ENCODE data around the gene SPOCK2.

The SPOCK2 gene

DNA sequence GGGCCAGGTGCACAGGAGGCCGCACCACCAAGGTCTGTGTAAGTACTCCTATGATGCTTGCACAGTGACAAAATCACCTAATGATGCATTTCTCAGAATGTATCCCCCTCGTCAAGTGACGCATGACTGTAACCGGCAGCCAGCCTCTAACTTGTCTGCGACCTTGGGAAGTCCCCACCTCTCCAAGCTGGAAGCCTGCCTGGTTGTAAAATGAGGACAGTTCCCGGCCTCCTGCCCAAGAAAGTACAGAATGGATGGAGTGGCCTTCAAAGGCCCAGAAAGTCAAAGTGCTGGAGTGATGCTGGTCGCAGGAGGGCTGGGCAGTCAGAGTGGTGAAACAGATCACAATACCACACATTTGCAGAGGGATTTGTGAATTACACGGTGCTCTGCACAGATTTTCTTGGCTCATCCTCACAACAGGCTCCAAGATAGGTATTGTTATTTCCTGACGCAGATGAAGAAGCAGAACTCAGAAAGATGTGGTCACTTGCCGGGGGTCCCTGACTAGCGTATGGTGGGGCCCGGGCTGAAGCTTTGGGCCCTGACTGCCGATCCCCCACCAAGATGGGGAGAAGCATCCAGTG is 22.8 kb downstream of the SPOCK2 start:
- TF ChIP-seq, protein P1, sequence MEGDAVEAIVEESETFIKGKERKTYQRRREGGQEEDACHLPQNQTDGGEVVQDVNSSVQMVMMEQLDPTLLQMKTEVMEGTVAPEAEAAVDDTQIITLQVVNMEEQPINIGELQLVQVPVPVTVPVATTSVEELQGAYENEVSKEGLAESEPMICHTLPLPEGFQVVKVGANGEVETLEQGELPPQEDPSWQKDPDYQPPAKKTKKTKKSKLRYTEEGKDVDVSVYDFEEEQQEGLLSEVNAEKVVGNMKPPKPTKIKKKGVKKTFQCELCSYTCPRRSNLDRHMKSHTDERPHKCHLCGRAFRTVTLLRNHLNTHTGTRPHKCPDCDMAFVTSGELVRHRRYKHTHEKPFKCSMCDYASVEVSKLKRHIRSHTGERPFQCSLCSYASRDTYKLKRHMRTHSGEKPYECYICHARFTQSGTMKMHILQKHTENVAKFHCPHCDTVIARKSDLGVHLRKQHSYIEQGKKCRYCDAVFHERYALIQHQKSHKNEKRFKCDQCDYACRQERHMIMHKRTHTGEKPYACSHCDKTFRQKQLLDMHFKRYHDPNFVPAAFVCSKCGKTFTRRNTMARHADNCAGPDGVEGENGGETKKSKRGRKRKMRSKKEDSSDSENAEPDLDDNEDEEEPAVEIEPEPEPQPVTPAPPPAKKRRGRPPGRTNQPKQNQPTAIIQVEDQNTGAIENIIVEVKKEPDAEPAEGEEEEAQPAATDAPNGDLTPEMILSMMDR (conservative IDR thresholded peaks at IDR 0.05; ENCODE audit: control insufficient read depth, insufficient read depth, low read depth, low read length) = no peak
- no peak overlapping the region for H3K4me3 ChIP-seq (ENCODE audit: control insufficient read depth, low read depth, low read length)
- peak; percentile 6 for DNase-seq (ENCODE audit: low read depth)

DNA sequence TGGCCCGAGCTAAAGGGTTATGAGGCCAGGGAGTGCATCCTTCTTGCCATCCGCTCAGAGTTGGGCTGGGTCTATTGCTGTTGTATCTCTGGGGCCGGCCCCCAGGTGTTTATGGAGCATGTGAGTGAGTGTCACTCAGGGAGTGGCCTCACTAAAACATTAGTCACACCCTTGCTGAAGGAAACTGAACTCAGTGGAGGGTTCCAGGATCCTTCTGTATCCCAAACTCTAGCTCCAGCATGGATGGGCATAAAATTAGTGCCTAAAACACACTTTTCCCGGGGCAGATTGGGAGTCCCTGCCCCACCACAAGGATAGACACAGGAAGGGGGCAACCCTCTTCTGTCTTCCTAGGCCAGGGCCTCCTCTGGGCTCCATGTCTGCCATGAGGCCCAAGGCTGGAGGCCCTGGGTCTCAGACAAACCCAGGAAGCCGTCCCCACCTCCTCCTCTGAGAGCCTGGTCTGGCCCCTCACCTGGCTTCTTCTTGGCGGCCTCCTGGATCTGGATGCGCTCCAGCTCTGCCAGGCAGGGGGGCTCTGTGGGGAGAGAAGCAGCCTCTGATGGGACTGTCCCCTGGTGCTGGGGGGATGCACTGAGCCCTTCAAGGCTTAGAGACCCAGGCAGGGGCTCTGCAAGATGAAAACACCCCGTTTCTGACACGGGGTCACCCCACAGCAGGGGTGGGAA is 24.5 kb downstream of the SPOCK2 start:
- TF ChIP-seq, protein P1 (conservative IDR thresholded peaks at IDR 0.05; ENCODE audit: control insufficient read depth, insufficient read depth, low read depth, low read length) = no peak
- no peak overlapping the region for H3K4me3 ChIP-seq (ENCODE audit: control insufficient read depth, low read depth, low read length)
- DNase-seq (ENCODE audit: low read depth) = peak; percentile 11

DNA sequence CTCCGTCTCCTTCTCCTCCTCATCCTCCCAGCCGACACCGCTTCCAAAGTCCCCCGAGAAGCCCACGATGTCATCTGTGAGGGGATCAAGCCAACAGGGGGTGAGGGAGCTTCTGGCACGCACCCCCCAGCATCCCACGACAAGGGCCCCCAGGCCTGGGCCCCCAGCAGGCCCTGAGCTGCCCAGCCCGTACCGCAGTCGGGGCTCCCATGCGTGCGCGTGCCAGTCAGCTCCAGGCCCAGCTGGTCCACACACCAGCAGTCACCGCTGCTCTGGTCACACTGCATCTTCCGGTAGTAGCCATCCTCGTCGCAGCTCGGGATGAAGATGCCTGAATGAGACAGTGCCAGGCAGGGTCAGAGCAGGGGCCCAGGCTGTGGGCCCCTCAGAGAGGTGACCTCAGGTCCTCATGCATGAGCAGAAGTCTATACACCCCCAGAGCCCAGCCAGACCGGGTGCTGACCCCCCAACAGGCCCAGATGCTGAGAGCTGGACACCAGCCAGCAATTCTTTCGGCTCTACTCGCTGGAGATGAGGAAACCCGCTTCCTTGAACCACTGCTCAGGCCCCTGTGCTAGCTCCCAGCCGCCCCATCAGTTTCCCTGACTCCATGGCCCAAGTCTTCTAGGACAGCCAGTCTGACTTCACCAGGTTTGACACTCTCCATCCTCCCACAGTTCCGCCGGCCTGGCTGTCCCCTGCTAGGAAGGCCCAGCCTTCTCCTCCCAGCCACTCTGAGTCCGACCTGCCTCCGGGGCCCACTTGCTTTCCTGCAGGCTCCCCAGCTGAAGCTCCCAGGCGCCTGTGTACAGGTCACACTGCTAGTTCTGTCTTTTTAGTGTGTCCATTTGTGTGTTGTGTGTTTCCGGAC is 25.3 kb downstream of the SPOCK2 start:
- TF ChIP-seq, protein P1 (conservative IDR thresholded peaks at IDR 0.05; ENCODE audit: control insufficient read depth, insufficient read depth, low read depth, low read length) = no peak
- H3K4me3 ChIP-seq (ENCODE audit: control insufficient read depth, low read depth, low read length) = no peak overlapping the region
- no peak for DNase-seq (ENCODE audit: low read depth)

DNA sequence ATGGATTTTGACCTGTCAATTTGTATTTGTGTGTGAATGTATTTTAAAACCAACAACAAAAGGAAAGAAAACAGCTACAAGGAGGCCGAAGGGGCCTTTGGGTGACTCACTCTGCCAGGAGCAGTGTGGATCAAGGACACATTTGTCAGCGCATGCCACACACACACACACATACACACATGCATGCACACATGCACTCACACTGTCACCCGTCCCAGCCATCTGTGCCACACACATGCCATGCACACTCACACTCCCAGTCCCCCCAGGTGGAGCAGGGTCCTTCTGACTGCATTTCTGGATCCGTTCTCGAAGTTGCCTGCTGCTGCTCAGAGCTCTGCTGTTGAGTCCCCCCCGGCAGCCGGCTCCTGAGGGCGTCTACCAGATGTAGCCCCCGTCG is 26.0 kb downstream of the SPOCK2 start:
- H3K4me3 ChIP-seq (ENCODE audit: control insufficient read depth, low read depth, low read length) = no peak overlapping the region
- TF ChIP-seq, protein P1 (conservative IDR thresholded peaks at IDR 0.05; ENCODE audit: control insufficient read depth, insufficient read depth, low read depth, low read length) = no peak
- DNase-seq (ENCODE audit: low read depth) = no peak

DNA sequence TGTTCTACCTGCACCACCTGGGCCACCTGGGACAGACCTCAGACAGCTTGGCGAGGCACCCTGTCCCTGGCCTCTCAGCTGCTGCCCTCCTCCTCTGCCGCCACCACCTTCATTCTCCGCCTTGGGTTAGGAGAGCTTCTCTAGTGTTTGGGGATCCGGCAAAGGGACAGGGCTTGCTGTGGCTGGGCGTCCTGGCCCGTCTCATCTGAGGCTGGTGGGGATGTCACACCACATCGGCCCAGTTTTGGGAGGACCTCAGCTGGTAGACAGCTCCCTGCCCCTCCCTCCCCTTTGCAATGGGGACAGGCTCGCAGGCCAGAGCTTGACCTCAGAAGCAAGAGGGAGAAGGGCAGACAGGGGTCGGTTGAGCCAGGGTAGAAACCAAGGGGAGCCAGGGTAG is 26.4 kb downstream of the SPOCK2 start:
- H3K4me3 ChIP-seq (ENCODE audit: control insufficient read depth, low read depth, low read length) = no peak overlapping the region
- no peak for DNase-seq (ENCODE audit: low read depth)
- TF ChIP-seq, protein P1 (conservative IDR thresholded peaks at IDR 0.05; ENCODE audit: control insufficient read depth, insufficient read depth, low read depth, low read length) = no peak

DNA sequence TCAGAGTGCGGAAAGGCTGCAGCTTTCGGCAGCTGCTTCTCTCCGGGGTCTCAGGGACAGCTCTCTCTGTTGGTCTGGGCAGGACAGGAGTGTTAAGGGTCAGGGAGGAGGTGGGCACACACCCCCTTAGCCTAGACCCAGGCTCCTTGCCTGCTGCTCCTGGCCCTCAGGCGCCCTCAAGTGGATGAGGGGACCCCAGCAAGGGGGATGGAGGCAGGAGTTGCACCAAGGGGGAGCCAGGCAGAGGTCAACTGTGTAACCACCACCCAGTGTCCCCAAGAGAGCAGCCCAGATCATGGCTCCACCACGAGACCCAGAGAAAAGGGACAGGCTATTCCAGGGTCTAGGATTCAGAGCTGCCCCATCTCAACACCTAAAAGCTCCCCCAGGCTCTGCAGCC is 26.9 kb downstream of the SPOCK2 start:
- TF ChIP-seq, protein P1 (conservative IDR thresholded peaks at IDR 0.05; ENCODE audit: control insufficient read depth, insufficient read depth, low read depth, low read length) = peak; percentile 18
- H3K4me3 ChIP-seq (ENCODE audit: control insufficient read depth, low read depth, low read length) = no peak overlapping the region
- no peak for DNase-seq (ENCODE audit: low read depth)
